CD14-positive monocyte (primary cell): Measurements from ENCODE around the gene TMEM147. TPM values are rescaled to one million over a fixed set of nuclear protein-coding genes. Genes with fewer than 3 reads are reported as not detected.
A peak's percentile ranks its signal among the peaks of the same experiment; 100 is the strongest.

Source experiments
- DNase-seq, 3 donors: peaks; one replicate each; pipeline ENCODE4 v3.0.0-alpha.2; 2011 to 2022
- H2AFZ ChIP-seq: 2 replicates; pipeline ENCODE4 v1.6.0; 2012; ENCODE audit warnings: mild to moderate bottlenecking, low read depth, low read length, inconsistent platforms; ENCODE audit not compliant: insufficient read depth, poor library complexity, severe bottlenecking
- H3K27ac ChIP-seq, 2 donors: 1 replicate in 1 of 2; 2 replicates in 1 of 2; pipeline ENCODE4 v1.5.1; 2012 to 2013; ENCODE audit warnings: low read length in 2 of 2, control low read depth in 1 of 2, inconsistent platforms in 1 of 2, low read depth in 1 of 2, mild to moderate bottlenecking in 1 of 2
- H3K27me3 ChIP-seq, 2 donors: one replicate each; pipeline versions ENCODE4 v1.6.0 to v1.6.1; 2011 to 2013; ENCODE audit warnings: low read length in 2 of 2; ENCODE audit not compliant: control insufficient read depth in 2 of 2, insufficient read depth in 2 of 2
- H3K36me3 ChIP-seq, 2 donors: replicated peaks in 1 of 2; 1 replicate in 1 of 2; 2 replicates in 1 of 2; pipeline versions ENCODE4 v1.5.1 to v1.6.1; 2012 to 2013; ENCODE audit warnings: low read length in 2 of 2, control low read depth in 1 of 2, inconsistent platforms in 1 of 2, mild to moderate bottlenecking in 1 of 2; ENCODE audit not compliant: insufficient read depth in 2 of 2, control insufficient read depth in 1 of 2
- H3K4me1 ChIP-seq, 2 donors: 1 replicate in 1 of 2; 2 replicates in 1 of 2; pipeline versions ENCODE4 v1.5.1 to v1.6.1; 2012 to 2013; ENCODE audit warnings: low read length in 2 of 2, control low read depth in 1 of 2, inconsistent platforms in 1 of 2, mild to moderate bottlenecking in 1 of 2, moderate library complexity in 1 of 2; ENCODE audit not compliant: insufficient read depth in 2 of 2, control insufficient read depth in 1 of 2
- H3K4me2 ChIP-seq: replicated peaks from 2 replicates; pipeline ENCODE3; 2012; ENCODE audit warnings: low read length, moderate library complexity, mild to moderate bottlenecking; ENCODE audit not compliant: poor library complexity, severe bottlenecking; ENCODE audit errors: extremely low read depth
- H3K4me3 ChIP-seq, 3 experiments: fragments of 200-600 bp in 1 of 3; sonication (generic) in 1 of 3; replicated peaks in 1 of 3; 1 replicate in 2 of 3; 2 replicates in 1 of 3; pipeline ENCODE4 v1.5.1; 2011 to 2013; ENCODE audit warnings: low read length in 3 of 3, mild to moderate bottlenecking in 3 of 3, control low read depth in 2 of 3, low read depth in 2 of 3, inconsistent platforms in 1 of 3, moderate library complexity in 1 of 3
- H3K79me2 ChIP-seq: 2 replicates; pipeline ENCODE4 v1.6.0; 2012; ENCODE audit warnings: mild to moderate bottlenecking, control low read depth, inconsistent platforms, low read length, moderate library complexity; ENCODE audit not compliant: insufficient read depth
- H3K9ac ChIP-seq: 2 replicates; pipeline ENCODE4 v1.6.0; 2017; ENCODE audit warnings: low read length, mild to moderate bottlenecking; ENCODE audit not compliant: insufficient read depth, poor library complexity, severe bottlenecking
- H3K9me3 ChIP-seq, 2 donors: replicated peaks in 1 of 2; 1 replicate in 1 of 2; 2 replicates in 1 of 2; pipeline versions ENCODE4 v1.5.1 to v1.6.1; 2012 to 2013; ENCODE audit warnings: low read length in 2 of 2, control low read depth in 1 of 2; ENCODE audit not compliant: control insufficient read depth in 1 of 2, insufficient read depth in 1 of 2
- H4K20me1 ChIP-seq: 2 replicates; pipeline ENCODE4 v1.6.0; 2012; ENCODE audit warnings: mild to moderate bottlenecking, low read length, control low read depth, moderate library complexity; ENCODE audit not compliant: insufficient read depth
- H3K27ac Mint-ChIP-seq, 7 donors: one replicate each; pipeline ENCODE4 v1.8.0; 2020; ENCODE audit warnings: mild to moderate bottlenecking in 7 of 7, mixed read lengths in 7 of 7, moderate library complexity in 6 of 7, inconsistent platforms in 2 of 7
- H3K27me3 Mint-ChIP-seq, 3 donors: one replicate each; pipeline ENCODE4 v1.8.0; 2021 to 2022; ENCODE audit warnings: low read depth in 3 of 3, mild to moderate bottlenecking in 3 of 3, mixed read lengths in 3 of 3, moderate library complexity in 3 of 3, inconsistent platforms in 1 of 3
- H3K36me3 Mint-ChIP-seq, 2 donors: one replicate each; pipeline ENCODE4 v1.8.0; 2020; ENCODE audit warnings: mixed read lengths in 2 of 2, inconsistent platforms in 1 of 2, mild to moderate bottlenecking in 1 of 2
- H3K4me1 Mint-ChIP-seq: one replicate; pipeline ENCODE4 v1.8.0; 2020; ENCODE audit warnings: mild to moderate bottlenecking, mixed read lengths
- H3K4me3 Mint-ChIP-seq, 2 donors: one replicate each; pipeline ENCODE4 v1.8.0; 2020; ENCODE audit warnings: mild to moderate bottlenecking in 2 of 2, mixed read lengths in 2 of 2, moderate library complexity in 1 of 2
- H3K9me3 Mint-ChIP-seq, 7 donors: one replicate each; pipeline ENCODE4 v1.8.0; 2020 to 2022; ENCODE audit warnings: mixed read lengths in 7 of 7, mild to moderate bottlenecking in 6 of 7, moderate library complexity in 6 of 7, inconsistent platforms in 2 of 7
- CTCF ChIP-seq: fragments of 200-600 bp; IDR thresholded peaks from one replicate; pipeline ENCODE4 v1.8.0; 2022; ENCODE audit warnings: antibody characterized with exemption, mild to moderate bottlenecking
- WGBS: methylation state at CpG from one replicate; pipeline ENCODE4 v1.1.5; 2013; ENCODE audit warnings: missing lambda C conversion rate; ENCODE audit not compliant: insufficient coverage; 5-methylcytosine and 5-hydroxymethylcytosine counted together
- intact Hi-C, 2 donors: fragments of 100-400 bp; cut with micrococcal nuclease; formaldehyde crosslinking; loops; one replicate each; pipeline versions ENCODE4 v1.15.0 to v1.15.1; 2023
- polyA plus RNA-seq, 3 donors: library from polyadenylated mRNA; depleted of rRNA in 1 of 3; unstranded in 2 of 3; stranded (reverse) in 1 of 3; fragments of 300-500 nt in 2 of 3; fragments of >200 nt in 1 of 3; fragmentation: Illumina TruSeq in 2 of 3; gene quantifications; 1 replicate in 2 of 3; 2 replicates in 1 of 3; pipeline ENCODE4 v1.2.3, GENCODE V29; 2012 to 2021

Gene TMEM147
- polyA plus RNA-seq, 3 donors = 75.5 to 165 (median 165) TPM

- DNase-seq = no peak
- peaks cover 0 to 4% of the 10 kb centered on the region in 2 donors for H3K4me1 ChIP-seq
- Mint-ChIP-seq H3K4me1 (peaks cover 7% of the 10 kb centered on the region), H3K27ac (peak within 1 kb of the TSS in 2 of 7 donors; percentile 7 to 57), H3K9me3 (peaks cover 0 to 4% (median 0%) of the 10 kb centered on the region in 7 donors), H3K4me3 (peak within 1 kb of the TSS in 1 of 2 donors; percentile 7), H3K36me3 (peaks cover 0 to 1% of the 10 kb centered on the region in 2 donors), H3K27me3 (peaks cover 40 to 53% (median 40%) of the 10 kb centered on the region in 3 donors)
- H3K79me2 ChIP-seq = no peaks in the 10 kb centered on the region
- no peak within 1 kb of the TSS for H3K4me2 ChIP-seq
- no peak for TF ChIP-seq CTCF
- no peak within 1 kb of the TSS for H3K4me3 ChIP-seq
- 40% methylated on average over 12 of the region's 15 CpGs for WGBS
- H4K20me1 ChIP-seq = no peaks in the 10 kb centered on the region
- H3K9ac ChIP-seq = no peak within 1 kb of the TSS
- no peak within 1 kb of the TSS for H3K27ac ChIP-seq
- H2AFZ ChIP-seq = no peak within 1 kb of the TSS
- intact Hi-C loops = no loop called here
- H3K9me3 ChIP-seq = no peaks in the 10 kb centered on the region
- peaks cover 15 to 27% of the 10 kb centered on the region in 2 donors for H3K27me3 ChIP-seq
- no peaks in the 10 kb centered on the region for H3K36me3 ChIP-seq
Observed at GRCh38 chr19:35513628-35514281, 31.7 kb upstream of the TMEM147 start, which contains the start of gene DMKN. Gene DMKN, minus strand, starts transcription at chr19:35513649. Its CDS starts 174 bp downstream, at chr19:35513475.

GRCh38 chr19:35514282-35514809 is 31.1 kb upstream of the TMEM147 start:
- Histone ChIP-seq H3K79me2 (no peaks in the 10 kb centered on the region), H3K27me3 (peaks cover 10 to 21% of the 10 kb centered on the region in 2 donors), H3K9me3 (no peaks in the 10 kb centered on the region), H2AFZ (no peak overlapping the region), H3K36me3 (no peaks in the 10 kb centered on the region), H3K4me2 (no peak overlapping the region), H3K9ac (no peak overlapping the region), H3K4me3 (no peak overlapping the region), H4K20me1 (no peaks in the 10 kb centered on the region), H3K4me1 (peaks cover 0 to 4% of the 10 kb centered on the region in 2 donors), H3K27ac (no peak overlapping the region)
- DNase-seq = no peak
- no peak for TF ChIP-seq CTCF
- H3K4me1 Mint-ChIP-seq = peaks cover 7% of the 10 kb centered on the region
- H3K36me3 Mint-ChIP-seq = peaks cover 0 to under 1% of the 10 kb centered on the region in 2 donors
- H3K9me3 Mint-ChIP-seq = peaks cover 0 to 2% (median 0%) of the 10 kb centered on the region in 7 donors
- 50% methylated on average over 6 of the region's 20 CpGs for WGBS
- intact Hi-C loops = no loop called here
- peaks cover 34 to 47% (median 36%) of the 10 kb centered on the region in 3 donors for H3K27me3 Mint-ChIP-seq
- peak overlapping the region in 1 of 7 donors; percentile 15 for H3K27ac Mint-ChIP-seq
- no peak overlapping the region for H3K4me3 Mint-ChIP-seq
